Kidney epithelial cell (primary cell): ENCODE results near the gene C1orf87. TPM values are rescaled to one million over a fixed set of nuclear protein-coding genes. Genes with fewer than 3 reads are reported as not detected.
A peak's percentile ranks its signal among the peaks of the same experiment; 100 is the strongest.

Experiments used
- DNase-seq: peaks from one replicate; pipeline ENCODE4 v3.0.0-alpha.2; 2010; ENCODE audit warnings: low read depth
- H3K27me3 ChIP-seq: 2 replicates; pipeline ENCODE4 v1.6.0; 2011; ENCODE audit warnings: low read length; ENCODE audit not compliant: control insufficient read depth, insufficient read depth
- H3K36me3 ChIP-seq: 2 replicates; pipeline ENCODE4 v1.5.1; 2011; ENCODE audit warnings: low read length; ENCODE audit not compliant: control insufficient read depth, insufficient read depth
- H3K4me3 ChIP-seq: 2 replicates; pipeline ENCODE4 v1.5.1; 2011; ENCODE audit warnings: low read depth, mild to moderate bottlenecking, control low read depth, low read length
- CTCF ChIP-seq: IDR thresholded peaks from 2 replicates; pipeline ENCODE4 v1.5.1; 2011; ENCODE audit warnings: mild to moderate bottlenecking, moderate library complexity, low read length, control low read depth, inconsistent platforms; ENCODE audit not compliant: insufficient read depth, poor library complexity, severe bottlenecking
- total RNA-seq: library from RNA; depleted of rRNA; stranded (reverse); fragments of >200 nt; gene quantifications from 2 replicates; pipeline ENCODE4 v1.2.3, GENCODE V29; 2015

Gene C1orf87
- total RNA-seq, 1 donor from 2014 or later = not detected

GRCh38 chr1:59999746-60000145, 73.8 kb downstream of the C1orf87 start:
- Histone ChIP-seq H3K27me3 (no peaks in the 10 kb centered on the region), H3K36me3 (no peaks in the 10 kb centered on the region), H3K4me3 (no peak overlapping the region)
- DNase-seq = no peak
- TF ChIP-seq CTCF = no peak

GRCh38 chr1:59999006-59999405, 74.6 kb downstream of the C1orf87 start:
- DNase-seq = no peak
- H3K4me3 ChIP-seq = no peak overlapping the region
- no peak for TF ChIP-seq CTCF
- no peaks in the 10 kb centered on the region for H3K36me3 ChIP-seq
- no peaks in the 10 kb centered on the region for H3K27me3 ChIP-seq

GRCh38 chr1:59997479-59998115, 76.0 kb downstream of the C1orf87 start:
- no peak overlapping the region for H3K4me3 ChIP-seq
- no peak for DNase-seq
- H3K36me3 ChIP-seq = no peaks in the 10 kb centered on the region
- H3K27me3 ChIP-seq = no peaks in the 10 kb centered on the region
- no peak for TF ChIP-seq CTCF

GRCh38 chr1:59994302-59995198, 79.0 kb downstream of the C1orf87 start:
- peak; percentile 12 for DNase-seq
- Histone ChIP-seq H3K27me3 (no peaks in the 10 kb centered on the region), H3K36me3 (no peaks in the 10 kb centered on the region), H3K4me3 (no peak overlapping the region)
- no peak for TF ChIP-seq CTCF

GRCh38 chr1:59992040-59992820, 81.3 kb downstream of the C1orf87 start:
- no peak for TF ChIP-seq CTCF
- H3K4me3 ChIP-seq = no peak overlapping the region
- DNase-seq = no peak
- H3K36me3 ChIP-seq = no peaks in the 10 kb centered on the region
- H3K27me3 ChIP-seq = no peaks in the 10 kb centered on the region
